HepG2 (cell line): ENCODE results near the gene HLCS. TPM values are rescaled to one million over a fixed set of nuclear protein-coding genes. Genes with fewer than 3 reads are reported as not detected.

Experiments
- ATAC-seq: fragments of 200-7000 bp; cut with Tn5 transposase; 3 replicates; pipeline ENCODE4 v1.9.1; 2020; ENCODE audit warnings: mild to moderate bottlenecking, moderate library complexity
- BruUV-seq: library from RNA; stranded (reverse); fragments of 400-500 nt; replicated peaks from 2 replicates; lab custom pipeline; 2021; lab: Mats Ljungman, UMichigan
- CTCF ChIA-PET: fragments of 300-600 bp; formaldehyde crosslinking; extraction: SDS; loops from one replicate; lab custom pipeline; 2021; ENCODE audit warnings: low total read pairs, inconsistent platforms, low intra/inter-chr PET ratio; lab: Yijun Ruan, JAX
- POLR2A ChIA-PET: fragments of 350-600 bp; sonication (Branson Sonifier 250); formaldehyde crosslinking; loops from one replicate; lab custom pipeline; 2020; ENCODE audit warnings: antibody characterized with exemption, inconsistent platforms; lab: Yijun Ruan, JAX
- DNase-seq: peaks from one replicate; pipeline ENCODE4 v3.0.0-alpha.2; 2015; ENCODE audit warnings: low spot score
- FAIRE-seq: peaks from 3 replicates; lab custom pipeline; 2011; peaks lifted over from hg19 to GRCh38; lab: Jason Lieb, UNC
- H2AFZ ChIP-seq: one replicate; pipeline ENCODE4 v1.6.1; 2011; ENCODE audit warnings: low read length, inconsistent platforms
- H3K27ac ChIP-seq: fragments of 300-600 bp; 3 replicates; pipeline ENCODE4 v1.8.0; 2011; ENCODE audit warnings: mixed run types, mild to moderate bottlenecking, mixed read lengths, low read length, inconsistent platforms; ENCODE audit not compliant: insufficient read depth; ENCODE audit errors: extremely low read length
- H3K27me3 ChIP-seq, 2 experiments: fragments of 200-600 bp in 1 of 2; 2 replicates in 1 of 2; 3 replicates in 1 of 2; pipeline versions ENCODE4 v1.6.0 to v1.8.0; 2011; ENCODE audit warnings: low read length in 2 of 2, mild to moderate bottlenecking in 2 of 2, moderate library complexity in 2 of 2, inconsistent platforms in 1 of 2; ENCODE audit not compliant: insufficient read depth in 2 of 2, control insufficient read depth in 1 of 2
- H3K36me3 ChIP-seq, 2 experiments: fragments of 200-600 bp in 1 of 2; replicated peaks in 1 of 2; 2 replicates in 1 of 2; 3 replicates in 1 of 2; pipeline versions ENCODE4 v1.5.1 to v1.8.0; 2011; ENCODE audit warnings: low read length in 2 of 2, inconsistent platforms in 1 of 2; ENCODE audit not compliant: insufficient read depth in 2 of 2, control insufficient read depth in 1 of 2
- H3K4me1 ChIP-seq: 2 replicates; pipeline ENCODE4 v1.5.1; 2012; ENCODE audit warnings: low read length, inconsistent platforms; ENCODE audit not compliant: insufficient read depth
- H3K4me2 ChIP-seq: 2 replicates; pipeline ENCODE4 v1.6.0; 2011; ENCODE audit warnings: low read depth, low read length, inconsistent platforms
- H3K4me3 ChIP-seq, 3 experiments: fragments of 200-600 bp in 1 of 3; sonication (generic), shearing (Covaris generic) in 1 of 3; replicated peaks in 1 of 3; 2 replicates each; pipeline ENCODE4 v1.5.1; 2011 to 2016; ENCODE audit warnings: low read length in 3 of 3, inconsistent platforms in 2 of 3, low read depth in 2 of 3, mild to moderate bottlenecking in 2 of 3, control low read depth in 1 of 3, mixed read lengths in 1 of 3; ENCODE audit not compliant: insufficient read depth in 1 of 3
- H3K79me2 ChIP-seq: one replicate; pipeline ENCODE4 v1.6.1; 2011; ENCODE audit warnings: low read length, inconsistent platforms; ENCODE audit not compliant: insufficient read depth
- H3K9ac ChIP-seq: 2 replicates; pipeline ENCODE4 v1.6.0; 2011; ENCODE audit warnings: mild to moderate bottlenecking, low read depth, low read length, inconsistent platforms; ENCODE audit not compliant: insufficient read depth
- H3K9me3 ChIP-seq: 2 replicates; pipeline ENCODE4 v1.5.1; 2012; ENCODE audit warnings: mild to moderate bottlenecking, low read length
- H4K20me1 ChIP-seq: 2 replicates; pipeline ENCODE4 v1.6.0; 2011; ENCODE audit warnings: inconsistent platforms, mild to moderate bottlenecking, low read length, moderate library complexity; ENCODE audit not compliant: insufficient read depth
- CREM ChIP-seq, 2 experiments: sonication (generic) in 1 of 2; formaldehyde crosslinking in 1 of 2; IDR thresholded peaks; 2 replicates each; pipeline versions ENCODE4 v1.4.0 to v1.6.1; 2016 to 2020; ENCODE audit warnings: antibody characterized with exemption in 1 of 2, mild to moderate bottlenecking in 1 of 2, missing genetic modification reagents in 1 of 2
- HOXA3 ChIP-seq: sonication (generic); formaldehyde crosslinking; IDR thresholded peaks from 2 replicates; pipeline ENCODE4 v1.5.0; 2020; ENCODE audit warnings: missing genetic modification reagents
- NFAT5 ChIP-seq: sonication (generic); formaldehyde crosslinking; IDR thresholded peaks from 2 replicates; pipeline ENCODE4 v1.4.0; 2020; ENCODE audit warnings: missing genetic modification reagents
- ZMYM3 ChIP-seq: sonication (generic); formaldehyde crosslinking; IDR thresholded peaks from 2 replicates; pipeline ENCODE4 v1.5.1; 2020; ENCODE audit warnings: mild to moderate bottlenecking, missing genetic modification reagents
- ZNF251 ChIP-seq: sonication (generic); formaldehyde crosslinking; IDR thresholded peaks from 2 replicates; pipeline ENCODE4 v1.9.0; 2021; ENCODE audit warnings: mild to moderate bottlenecking, missing genetic modification reagents
- ZNF496 ChIP-seq: sonication (generic); formaldehyde crosslinking; IDR thresholded peaks from 2 replicates; pipeline ENCODE4 v1.8.1; 2023; ENCODE audit warnings: mild to moderate bottlenecking, moderate library complexity, missing genetic modification reagents; ENCODE audit not compliant: insufficient replicate concordance
- ZNF629 ChIP-seq: sonication (generic); formaldehyde crosslinking; conservative IDR thresholded peaks from 2 replicates; pipeline ENCODE4 v1.5.0; 2020; ENCODE audit warnings: missing genetic modification reagents
- ZZZ3 ChIP-seq: sonication (generic); formaldehyde crosslinking; IDR thresholded peaks from 2 replicates; pipeline ENCODE4 v1.4.0; 2020; ENCODE audit warnings: missing genetic modification reagents, mild to moderate bottlenecking, borderline replicate concordance
- WGBS: methylation state at CpG from one replicate; pipeline ENCODE4 v1.1.6; 2017; ENCODE audit warnings: low lambda C conversion rate; 5-methylcytosine and 5-hydroxymethylcytosine counted together
- in situ Hi-C: cut with HindIII; loops from 2 replicates; pipeline ENCODE4 v1.10.0; 2017; ENCODE audit warnings: low pct_unique_long_range_greater_than_20kb; ENCODE audit not compliant: extremely low pct_ligation_motif_present
- intact Hi-C: fragments of 100-400 bp; cut with micrococcal nuclease; formaldehyde crosslinking; loops from one replicate; pipeline ENCODE4 v1.10.0; 2022; ENCODE audit not compliant: unreplicated experiment
- polyA plus RNA-seq, 8 experiments: library from polyadenylated mRNA; depleted of rRNA in 3 of 8; stranded (reverse) in 7 of 8; unstranded in 1 of 8; fragments of >200 nt; fragmentation: Illumina TruSeq in 4 of 8; extraction: Trizol in 4 of 8; gene quantifications; 2 replicates each; pipeline versions ENCODE4 v1.2.1 to v1.2.3, GENCODE V29; 2011 to 2016; ENCODE audit warnings: low read depth in 4 of 8, missing spikeins in 1 of 8, mixed read lengths in 1 of 8; ENCODE audit not compliant: insufficient read depth in 1 of 8
- total RNA-seq, 5 experiments: library from RNA; depleted of rRNA; stranded (reverse); fragments of >200 nt; fragmentation: Illumina TruSeq; extraction: Trizol; gene quantifications; 2 replicates each; pipeline ENCODE4 v1.2.3, GENCODE V29; 2016; ENCODE audit warnings: low read depth in 1 of 5
- TF ChIP-seq, protein P1 (sequence below): sonication (generic); formaldehyde crosslinking; IDR thresholded peaks from 2 replicates; pipeline ENCODE4 v1.5.0; 2020; ENCODE audit warnings: missing genetic modification reagents
- TF ChIP-seq, protein P2 (sequence below): sonication (generic); formaldehyde crosslinking; IDR thresholded peaks from 2 replicates; pipeline ENCODE4 v1.9.0; 2021; ENCODE audit warnings: missing genetic modification reagents, borderline replicate concordance

Gene HLCS
- total and polyA plus RNA-seq, 2 of the 13 experiments (the other 11 are each of a cell fraction or from before 2014, with no cell fraction given): 7.9 to 12.3 TPM

DNA sequence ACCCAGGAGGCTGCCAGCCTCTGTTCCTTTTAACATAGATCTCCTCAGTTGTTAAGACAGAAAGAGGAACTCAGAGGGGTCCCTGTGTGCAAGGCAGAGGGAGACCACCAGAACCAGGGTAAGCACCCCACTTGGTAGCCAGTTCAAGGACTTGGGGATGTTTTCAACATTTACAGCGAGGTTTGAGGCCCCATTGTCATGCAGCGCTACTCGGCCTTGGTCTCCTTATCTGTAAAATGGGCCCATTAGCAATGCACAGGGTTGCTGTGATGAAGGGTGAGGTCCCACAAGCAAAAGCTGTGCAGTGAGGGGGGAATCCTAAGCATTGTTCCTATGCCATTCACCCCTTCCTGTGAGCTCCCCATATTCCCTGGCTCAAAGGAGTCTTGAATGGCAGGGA, 263.3 kb downstream of the HLCS start:
- intact Hi-C loops: no loop called here
- H3K4me3 ChIP-seq: no peak overlapping the region
- H3K4me1 ChIP-seq: peaks cover 10% of the 10 kb centered on the region
- no peaks in the 10 kb centered on the region for H3K36me3 ChIP-seq
- 67% methylated on average over 3 of the region's 3 CpGs for WGBS
- BruUV-seq: no TSS peak
- no peak overlapping the region for H3K9ac ChIP-seq
- POLR2A ChIA-PET: no interaction called here
- no peak overlapping the region for H3K27ac ChIP-seq
- H3K4me2 ChIP-seq: no peak overlapping the region
- DNase-seq (no peak), ATAC-seq (no peak), FAIRE-seq (no peak)
- CTCF ChIA-PET: no interaction called here
- H3K27me3 ChIP-seq: peaks cover 7 to 58% of the 10 kb centered on the region in 2 experiments
- TF ChIP-seq ZNF629 (CRISPR knock-in tag): peak; percentile 82
- 0 out of 2 replicates have a peak, but pooled peaks have one; percentile 30 for TF ChIP-seq ZMYM3 (CRISPR knock-in tag)
- TF ChIP-seq, protein P1, sequence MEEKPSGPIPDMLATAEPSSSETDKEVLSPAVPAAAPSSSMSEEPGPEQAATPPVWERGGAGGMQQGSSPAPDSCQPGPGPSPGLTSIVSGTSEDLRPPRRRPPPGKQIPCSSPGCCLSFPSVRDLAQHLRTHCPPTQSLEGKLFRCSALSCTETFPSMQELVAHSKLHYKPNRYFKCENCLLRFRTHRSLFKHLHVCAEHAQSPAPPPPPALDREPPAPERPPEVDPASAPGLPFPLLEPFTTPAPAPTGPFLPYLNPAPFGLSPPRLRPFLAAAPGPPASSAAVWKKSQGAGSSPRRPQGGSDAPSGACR: no peak
- in situ Hi-C loops: no loop called here
- H3K9me3 ChIP-seq: no peaks in the 10 kb centered on the region
- no peaks in the 10 kb centered on the region for H4K20me1 ChIP-seq
- H3K79me2 ChIP-seq: no peaks in the 10 kb centered on the region
- no peak overlapping the region for H2AFZ ChIP-seq

DNA sequence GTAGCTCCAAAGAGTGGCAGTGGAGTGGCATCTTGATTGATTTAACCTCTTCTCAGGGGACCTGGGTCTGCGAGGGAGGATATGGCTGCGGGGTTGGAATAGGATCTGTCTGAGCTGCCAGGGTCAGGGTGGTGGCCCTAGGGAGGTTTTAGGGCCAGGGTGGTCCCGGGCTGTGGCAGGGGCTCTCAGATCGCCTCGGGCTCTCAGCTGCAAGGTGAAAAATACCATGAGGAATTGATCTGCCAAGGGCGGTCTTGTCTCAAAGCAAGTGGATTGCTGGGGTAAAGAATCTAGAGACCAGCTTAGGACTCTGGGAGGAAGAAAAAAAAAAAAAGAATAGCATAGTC, 263.9 kb downstream of the HLCS start:
- no peak for DNase-seq
- Histone ChIP-seq H3K27ac (no peak overlapping the region), H3K4me3 (no peak overlapping the region), H4K20me1 (no peaks in the 10 kb centered on the region), H3K27me3 (peaks cover 7 to 63% of the 10 kb centered on the region in 2 experiments), H3K4me2 (no peak overlapping the region), H3K9me3 (no peaks in the 10 kb centered on the region), H3K9ac (no peak overlapping the region), H3K79me2 (no peaks in the 10 kb centered on the region), H3K4me1 (peaks cover 10% of the 10 kb centered on the region), H3K36me3 (no peaks in the 10 kb centered on the region), H2AFZ (no peak overlapping the region)
- BruUV-seq: no TSS peak
- POLR2A ChIA-PET: no interaction called here
- CTCF ChIA-PET: no interaction called here
- no peak for FAIRE-seq
- ATAC-seq: no peak
- intact Hi-C loops (no loop called here), in situ Hi-C loops (no loop called here)
- 44% methylated on average over 6 of the region's 6 CpGs for WGBS
- TF ChIP-seq HOXA3 (CRISPR knock-in tag) (no peak), CREM (IDR thresholded peaks at IDR 0.05) (no peak), CREM (CRISPR knock-in tag; IDR thresholded peaks at IDR 0.05) (no peak), ZNF496 (CRISPR knock-in tag) (no peak), NFAT5 (CRISPR knock-in tag) (no peak), ZZZ3 (CRISPR knock-in tag) (no peak), ZNF251 (no peak)
- TF ChIP-seq, protein P2, sequence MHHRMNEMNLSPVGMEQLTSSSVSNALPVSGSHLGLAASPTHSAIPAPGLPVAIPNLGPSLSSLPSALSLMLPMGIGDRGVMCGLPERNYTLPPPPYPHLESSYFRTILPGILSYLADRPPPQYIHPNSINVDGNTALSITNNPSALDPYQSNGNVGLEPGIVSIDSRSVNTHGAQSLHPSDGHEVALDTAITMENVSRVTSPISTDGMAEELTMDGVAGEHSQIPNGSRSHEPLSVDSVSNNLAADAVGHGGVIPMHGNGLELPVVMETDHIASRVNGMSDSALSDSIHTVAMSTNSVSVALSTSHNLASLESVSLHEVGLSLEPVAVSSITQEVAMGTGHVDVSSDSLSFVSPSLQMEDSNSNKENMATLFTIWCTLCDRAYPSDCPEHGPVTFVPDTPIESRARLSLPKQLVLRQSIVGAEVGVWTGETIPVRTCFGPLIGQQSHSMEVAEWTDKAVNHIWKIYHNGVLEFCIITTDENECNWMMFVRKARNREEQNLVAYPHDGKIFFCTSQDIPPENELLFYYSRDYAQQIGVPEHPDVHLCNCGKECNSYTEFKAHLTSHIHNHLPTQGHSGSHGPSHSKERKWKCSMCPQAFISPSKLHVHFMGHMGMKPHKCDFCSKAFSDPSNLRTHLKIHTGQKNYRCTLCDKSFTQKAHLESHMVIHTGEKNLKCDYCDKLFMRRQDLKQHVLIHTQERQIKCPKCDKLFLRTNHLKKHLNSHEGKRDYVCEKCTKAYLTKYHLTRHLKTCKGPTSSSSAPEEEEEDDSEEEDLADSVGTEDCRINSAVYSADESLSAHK (CRISPR knock-in tag): no peak
